Immature natural killer cell (primary cell): ENCODE data around the gene PHRF1. TPM values are rescaled to one million over a fixed set of nuclear protein-coding genes. Genes with fewer than 3 reads are reported as not detected.
"Not testable (repeated sequence)": the region's sequence is repeated elsewhere in the genome, so short reads cannot be mapped to it uniquely, and the experiment has no call there.

Source experiments
- DNase-seq, 3 donors: peaks; one replicate each; pipeline ENCODE4 v3.0.0; 2022; ENCODE audit warnings: mixed read lengths in 1 of 3
- H3K27ac Mint-ChIP-seq, 6 donors: one replicate each; pipeline ENCODE4 v1.8.0; 2020; ENCODE audit warnings: mixed read lengths in 6 of 6, mild to moderate bottlenecking in 5 of 6, inconsistent platforms in 4 of 6, moderate library complexity in 3 of 6
- H3K27me3 Mint-ChIP-seq, 3 donors: one replicate each; pipeline ENCODE4 v1.8.0; 2020 to 2021; ENCODE audit warnings: low read depth in 3 of 3, mild to moderate bottlenecking in 3 of 3, mixed read lengths in 3 of 3, moderate library complexity in 3 of 3, inconsistent platforms in 1 of 3
- H3K36me3 Mint-ChIP-seq, 3 donors: one replicate each; pipeline ENCODE4 v1.8.0; 2020; ENCODE audit warnings: mixed read lengths in 3 of 3, inconsistent platforms in 2 of 3, mild to moderate bottlenecking in 2 of 3
- H3K4me1 Mint-ChIP-seq, 2 donors: one replicate each; pipeline ENCODE4 v1.8.0; 2020; ENCODE audit warnings: inconsistent platforms in 2 of 2, mild to moderate bottlenecking in 2 of 2, mixed read lengths in 2 of 2, moderate library complexity in 1 of 2
- H3K4me3 Mint-ChIP-seq, 5 donors: one replicate each; pipeline ENCODE4 v1.8.0; 2020; ENCODE audit warnings: mild to moderate bottlenecking in 5 of 5, mixed read lengths in 5 of 5, inconsistent platforms in 3 of 5, moderate library complexity in 3 of 5
- H3K9me3 Mint-ChIP-seq, 6 donors: one replicate each; pipeline ENCODE4 v1.8.0; 2020; ENCODE audit warnings: mild to moderate bottlenecking in 6 of 6, mixed read lengths in 6 of 6, inconsistent platforms in 4 of 6, moderate library complexity in 3 of 6
- polyA plus RNA-seq, 3 donors: library from polyadenylated mRNA; unstranded; fragments of 300-500 nt; fragmentation: Illumina TruSeq; gene quantifications; one replicate each; pipeline ENCODE4 v1.2.3, GENCODE V29; 2021

Gene PHRF1
- polyA plus RNA-seq, 3 donors from 2014 or later = 4.0 to 17.5 (median 5.4) TPM

DNA sequence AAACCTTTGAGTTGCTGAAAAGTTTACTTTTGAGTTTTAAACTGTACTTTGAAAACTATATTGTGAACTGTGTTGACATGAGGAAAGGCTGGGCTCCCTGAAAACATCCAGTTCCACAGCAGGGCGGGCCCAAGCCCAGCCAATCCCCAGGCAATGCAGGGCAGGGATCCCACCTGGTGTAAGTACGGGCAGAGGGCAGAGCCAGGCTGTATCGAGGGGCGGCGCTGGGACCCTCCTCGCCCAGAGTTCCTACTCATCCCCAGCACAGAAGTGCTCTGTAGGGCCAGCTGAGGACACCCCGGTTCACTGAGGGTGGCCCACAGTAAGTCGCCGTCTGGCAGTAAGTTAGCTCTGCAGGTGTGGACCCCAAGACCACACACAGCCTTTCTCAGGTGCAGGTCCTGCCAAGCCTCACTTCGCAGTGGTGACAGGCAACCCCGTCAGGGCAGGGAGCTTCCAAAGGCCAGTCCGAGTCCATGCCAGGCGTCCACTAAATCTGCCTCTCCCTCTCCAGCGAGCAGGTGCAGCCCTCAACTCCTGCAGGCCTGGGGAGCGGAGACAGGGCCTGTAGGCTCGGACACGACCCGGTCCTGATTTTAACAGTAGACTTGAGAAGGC is 9.2 kb upstream of the PHRF1 start:
- Mint-ChIP-seq H3K9me3 (no peaks in the 10 kb centered on the region), H3K4me1 (peaks cover 0 to 5% of the 10 kb centered on the region in 2 donors), H3K27me3 (no peaks in the 10 kb centered on the region), H3K4me3 (peak overlapping the region; percentile 30 to 80 (median 68)), H3K27ac (peak overlapping the region; percentile 10 to 81 (median 52)), H3K36me3 (no peaks in the 10 kb centered on the region)
- DNase-seq = no peak

DNA sequence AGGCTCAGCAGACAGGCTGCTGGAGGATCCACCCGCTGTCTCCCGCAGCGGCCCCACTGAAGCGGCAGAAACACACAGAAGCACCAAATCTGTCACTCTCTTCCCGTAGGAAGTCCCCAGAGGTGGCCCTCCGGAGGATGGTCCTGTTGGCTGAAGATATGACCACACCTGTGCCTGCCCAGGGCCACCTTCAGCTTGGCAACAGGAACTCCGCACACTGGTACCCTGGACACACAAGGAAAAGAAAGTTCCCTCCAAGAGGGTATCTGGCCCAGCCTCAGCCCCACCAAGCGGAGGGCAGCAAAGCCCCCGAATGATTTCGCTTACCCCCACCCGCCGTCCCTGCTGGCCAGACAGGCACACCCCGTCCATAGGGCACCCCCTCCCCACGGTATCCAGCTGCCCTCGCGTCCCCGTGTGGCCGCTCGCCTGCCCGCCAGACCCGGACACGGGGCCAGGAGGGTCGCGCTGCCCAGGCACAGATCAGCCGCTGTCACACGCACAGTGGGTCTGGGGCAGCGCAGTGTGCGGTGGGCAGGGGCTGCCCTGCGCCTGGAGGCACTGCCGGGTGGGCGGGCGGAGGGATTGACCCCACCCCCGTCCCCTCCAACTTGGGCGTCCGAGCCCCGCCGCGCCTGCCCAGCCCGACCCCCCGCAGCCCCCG is 8.5 kb upstream of the PHRF1 start:
- peaks cover 0 to 5% of the 10 kb centered on the region in 2 donors for H3K4me1 Mint-ChIP-seq
- no peaks in the 10 kb centered on the region for H3K9me3 Mint-ChIP-seq
- no peaks in the 10 kb centered on the region for H3K36me3 Mint-ChIP-seq
- peak overlapping the region in 5 of 6 donors; percentile 17 to 81 (median 58) for H3K27ac Mint-ChIP-seq
- no peak for DNase-seq
- H3K4me3 Mint-ChIP-seq = peak overlapping the region; percentile 30 to 80 (median 68)
- H3K27me3 Mint-ChIP-seq = peaks cover 0 to 3% (median 0%) of the 10 kb centered on the region in 3 donors

DNA sequence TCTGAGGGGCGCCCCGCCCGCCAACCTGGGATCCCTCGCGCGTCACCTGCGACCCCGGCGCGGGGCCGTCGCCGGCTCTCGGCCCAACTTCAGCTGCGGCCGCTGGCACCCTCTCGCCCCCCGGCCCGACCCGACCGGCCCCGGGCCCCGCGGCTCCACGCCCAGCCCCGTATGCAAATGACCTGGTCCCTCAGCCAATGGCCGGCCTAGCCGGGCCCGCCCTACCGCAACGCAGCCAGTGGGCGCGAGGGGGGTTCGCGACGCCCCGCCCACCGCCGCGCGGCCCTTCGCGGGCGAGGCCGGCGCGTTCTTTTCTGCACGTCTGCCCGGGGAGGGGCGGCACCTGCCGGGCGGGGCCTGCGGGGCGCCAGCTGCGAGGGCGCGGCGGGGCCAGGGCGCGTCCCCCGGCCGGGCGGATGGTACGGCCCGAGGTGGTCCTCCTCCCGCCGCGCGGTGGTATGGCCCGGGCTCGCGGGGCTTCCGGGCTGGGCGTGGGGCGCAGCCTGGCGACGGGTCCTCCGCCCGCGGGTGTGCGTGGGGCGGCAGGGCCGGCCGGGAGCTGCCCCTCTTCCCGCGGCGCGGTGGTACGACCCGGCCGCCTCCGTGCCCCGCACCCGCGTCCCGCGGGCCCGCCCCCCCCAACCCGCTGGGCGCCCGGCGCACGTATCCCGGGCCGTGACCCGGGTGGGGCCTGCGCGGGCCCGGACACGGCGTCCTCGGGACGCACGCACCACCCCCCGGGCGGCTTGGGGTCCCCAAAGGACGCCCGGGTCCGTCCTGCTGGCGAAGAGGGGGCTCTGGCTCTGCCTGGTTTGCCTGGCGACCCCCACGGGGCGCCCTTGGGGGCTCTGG is 7.7 kb upstream of the PHRF1 start:
- Mint-ChIP-seq H3K9me3 (no peaks in the 10 kb centered on the region), H3K4me3 (peak overlapping the region; percentile 73 to 79 (median 78)), H3K27me3 (peaks cover 0 to 5% (median 3%) of the 10 kb centered on the region in 3 donors), H3K27ac (no peak overlapping the region), H3K4me1 (peaks cover 0 to 5% of the 10 kb centered on the region in 2 donors), H3K36me3 (no peaks in the 10 kb centered on the region)
- DNase-seq = peak; percentile 97 to 98 (median 98)

DNA sequence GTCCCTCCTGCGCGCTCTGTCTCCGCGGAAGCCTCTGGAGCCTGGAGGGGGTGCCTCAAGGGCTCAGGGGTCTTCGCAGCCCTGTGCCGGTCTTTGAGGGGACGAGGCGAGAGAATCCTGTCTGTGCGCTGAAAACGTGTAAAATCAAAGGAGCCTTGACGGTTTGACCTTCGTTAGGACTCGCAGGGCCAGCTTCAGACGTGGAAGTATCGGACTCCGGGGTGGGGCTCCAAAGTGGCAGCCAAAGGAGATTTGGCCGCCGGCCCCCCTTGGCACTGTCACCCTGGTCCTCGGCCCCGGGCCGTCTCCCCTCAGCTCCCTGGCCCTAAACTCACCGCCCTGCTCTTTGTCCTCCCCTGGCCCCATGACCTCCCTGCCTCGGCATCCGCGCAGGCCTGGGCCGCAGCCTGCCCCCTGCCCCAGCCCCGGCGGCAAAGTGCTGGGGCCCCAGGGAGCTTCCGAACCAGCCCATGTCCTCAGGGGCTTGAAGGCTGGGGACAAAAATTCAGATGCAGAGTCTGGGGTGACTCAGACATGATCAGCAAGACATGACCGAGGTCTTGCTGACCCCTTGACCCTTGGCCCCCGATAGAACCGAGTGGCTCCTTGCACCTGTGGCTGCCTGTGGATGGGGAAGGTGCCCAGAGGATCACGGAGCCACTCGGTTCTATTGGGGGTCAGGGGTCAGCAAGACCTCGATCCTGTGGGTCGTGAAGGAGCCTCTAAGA is 6.9 kb upstream of the PHRF1 start:
- Mint-ChIP-seq H3K27me3 (peaks cover 0 to 5% (median 3%) of the 10 kb centered on the region in 3 donors), H3K36me3 (no peaks in the 10 kb centered on the region), H3K4me3 (peak overlapping the region; percentile 74 to 79 (median 78)), H3K27ac (peak overlapping the region in 2 of 6 donors; percentile 40 to 72), H3K4me1 (peaks cover 0 to 5% of the 10 kb centered on the region in 2 donors), H3K9me3 (no peaks in the 10 kb centered on the region)
- DNase-seq = no peak

DNA sequence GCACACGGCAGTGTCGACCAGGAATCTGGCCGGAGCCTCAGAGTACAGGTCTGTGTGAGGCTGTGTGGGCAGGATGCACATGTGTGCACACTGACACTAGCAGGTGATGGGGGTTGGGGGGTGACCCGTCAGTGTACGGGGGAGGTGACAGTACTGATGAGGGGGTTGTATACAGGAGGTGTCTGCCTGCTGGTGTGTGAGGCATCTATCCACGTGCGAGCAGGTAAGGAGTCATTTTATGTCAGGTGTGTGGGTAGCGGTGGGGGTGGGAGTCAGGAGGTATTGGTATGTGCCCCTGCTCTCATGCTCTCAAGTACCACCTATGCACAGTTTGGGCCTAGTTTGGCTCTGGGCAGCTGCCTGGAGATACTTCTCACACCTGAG is 4.5 kb upstream of the PHRF1 start:
- no peak overlapping the region for H3K4me3 Mint-ChIP-seq
- H3K27ac Mint-ChIP-seq = no peak overlapping the region
- no peak for DNase-seq

DNA sequence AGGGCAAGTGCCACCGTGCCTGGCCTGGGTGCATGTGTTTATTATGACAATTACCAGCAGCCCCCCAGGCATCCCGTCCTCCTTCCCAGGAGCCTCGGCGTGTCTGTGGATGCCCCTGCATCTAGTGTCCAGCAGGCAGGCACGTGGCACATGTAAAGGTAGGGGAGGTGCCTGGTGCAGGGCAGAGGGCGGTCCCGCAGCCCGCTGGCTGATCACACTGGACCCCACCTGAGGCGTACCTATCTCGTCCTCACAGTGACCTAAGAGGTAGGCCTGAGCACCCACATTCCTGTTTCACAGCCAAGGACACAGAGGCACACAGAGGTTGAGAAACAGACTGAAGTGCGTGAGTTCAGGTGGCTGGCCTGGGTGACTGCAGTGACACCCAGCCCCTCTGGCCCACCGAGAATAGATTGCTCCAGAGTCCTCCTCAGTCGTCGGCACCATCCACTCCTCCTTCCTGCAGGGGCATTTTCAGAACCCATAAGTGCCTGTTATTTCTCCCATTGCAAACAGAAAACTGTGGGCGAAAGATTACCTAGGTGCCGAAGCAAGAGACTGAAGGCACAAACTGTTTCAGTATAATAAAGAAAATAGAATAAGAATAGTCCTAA is 3.0 kb upstream of the PHRF1 start:
- Mint-ChIP-seq H3K27ac (no peak overlapping the region), H3K4me3 (no peak overlapping the region), H3K36me3 (no peaks in the 10 kb centered on the region)

More for the DNA sequence above, 4.5 kb upstream of the PHRF1 start:
- Mint-ChIP-seq H3K9me3 (no peaks in the 10 kb centered on the region), H3K27me3 (peaks cover 9 to 15% (median 11%) of the 10 kb centered on the region in 3 donors), H3K36me3 (no peaks in the 10 kb centered on the region), H3K4me1 (peaks cover 6 to 9% of the 10 kb centered on the region in 2 donors)

DNA sequence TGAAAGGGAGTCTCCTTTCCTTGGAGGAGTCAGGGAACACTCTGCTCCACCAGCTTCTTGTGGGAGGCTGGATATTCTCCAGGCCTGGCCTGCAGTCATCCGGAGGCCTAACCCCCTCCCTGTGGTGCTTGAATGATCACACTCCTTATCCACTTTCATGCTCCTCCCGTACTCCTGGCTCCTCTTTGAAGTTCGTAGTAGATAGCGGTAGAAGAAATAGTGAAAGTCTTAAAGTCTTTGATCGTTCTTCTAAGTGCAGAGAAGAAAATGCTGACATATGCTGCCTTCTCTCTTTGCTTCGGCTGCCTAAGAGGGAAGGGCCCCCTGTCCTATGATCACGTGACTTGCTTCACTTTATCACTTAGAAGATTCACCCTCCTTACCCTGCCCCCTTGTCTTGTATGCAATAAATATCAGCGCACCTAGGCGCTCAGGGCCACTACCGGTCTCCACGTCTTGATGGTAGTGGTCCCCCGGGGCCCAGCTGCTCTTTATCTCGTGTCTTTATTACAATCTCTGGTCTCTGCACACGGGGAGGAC is 2.2 kb upstream of the PHRF1 start:
- not testable (repeated sequence) for H3K9me3 Mint-ChIP-seq, H3K36me3 Mint-ChIP-seq, DNase-seq, H3K27ac Mint-ChIP-seq
- H3K4me3 Mint-ChIP-seq = peak overlapping the region in 3 of 5 donors; percentile 34 to 90 (median 78)
- peaks cover 24 to 28% of the 10 kb centered on the region in 2 donors for H3K4me1 Mint-ChIP-seq
- peaks cover 11 to 26% (median 11%) of the 10 kb centered on the region in 3 donors for H3K27me3 Mint-ChIP-seq

More for the DNA sequence above, 3.0 kb upstream of the PHRF1 start:
- Mint-ChIP-seq H3K27me3 (peaks cover 11 to 22% (median 11%) of the 10 kb centered on the region in 3 donors), H3K9me3 (no peaks in the 10 kb centered on the region), H3K4me1 (peaks cover 19 to 20% of the 10 kb centered on the region in 2 donors)
- DNase-seq = no peak

DNA sequence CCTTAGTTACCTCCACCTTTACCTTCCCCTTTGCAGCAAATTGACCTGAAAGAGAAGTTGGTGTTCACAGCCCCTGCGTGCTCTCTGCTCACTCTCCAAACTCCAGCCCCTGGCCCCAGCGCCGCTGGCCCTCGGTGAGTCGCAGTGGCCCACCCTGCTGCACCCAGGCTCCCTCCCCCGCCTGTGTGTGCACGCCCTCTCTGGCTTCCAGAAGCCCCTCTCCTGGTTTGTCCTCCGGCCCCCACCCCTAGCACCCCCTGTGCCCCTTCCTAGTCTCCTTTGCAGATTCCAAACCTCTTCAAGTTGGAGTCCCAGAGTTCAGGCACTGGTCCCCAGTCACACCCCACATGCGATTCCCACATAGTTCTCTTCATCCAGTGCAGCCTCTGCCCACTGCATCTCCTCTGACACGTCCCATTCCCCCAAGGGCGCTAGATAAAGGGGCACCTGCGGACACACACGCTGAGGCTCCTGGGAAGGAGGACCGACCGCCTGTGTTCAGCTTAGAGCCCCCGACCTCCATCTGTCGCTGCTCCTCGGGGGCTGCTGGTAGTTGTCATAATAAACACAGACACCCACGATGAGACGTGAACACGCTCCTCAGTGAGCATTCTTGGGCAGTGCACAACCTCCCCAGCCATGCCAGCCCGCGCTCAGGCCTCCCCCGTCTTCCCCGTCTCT is 1.5 kb upstream of the PHRF1 start:
- Mint-ChIP-seq H3K9me3 (no peaks in the 10 kb centered on the region), H3K27ac (peak overlapping the region in 4 of 6 donors; percentile 55 to 90 (median 86)), H3K4me1 (peaks cover 31 to 34% of the 10 kb centered on the region in 2 donors), H3K36me3 (no peaks in the 10 kb centered on the region), H3K27me3 (peaks cover 11 to 26% (median 11%) of the 10 kb centered on the region in 3 donors), H3K4me3 (peak overlapping the region; percentile 78 to 90 (median 85))
- no peak for DNase-seq

DNA sequence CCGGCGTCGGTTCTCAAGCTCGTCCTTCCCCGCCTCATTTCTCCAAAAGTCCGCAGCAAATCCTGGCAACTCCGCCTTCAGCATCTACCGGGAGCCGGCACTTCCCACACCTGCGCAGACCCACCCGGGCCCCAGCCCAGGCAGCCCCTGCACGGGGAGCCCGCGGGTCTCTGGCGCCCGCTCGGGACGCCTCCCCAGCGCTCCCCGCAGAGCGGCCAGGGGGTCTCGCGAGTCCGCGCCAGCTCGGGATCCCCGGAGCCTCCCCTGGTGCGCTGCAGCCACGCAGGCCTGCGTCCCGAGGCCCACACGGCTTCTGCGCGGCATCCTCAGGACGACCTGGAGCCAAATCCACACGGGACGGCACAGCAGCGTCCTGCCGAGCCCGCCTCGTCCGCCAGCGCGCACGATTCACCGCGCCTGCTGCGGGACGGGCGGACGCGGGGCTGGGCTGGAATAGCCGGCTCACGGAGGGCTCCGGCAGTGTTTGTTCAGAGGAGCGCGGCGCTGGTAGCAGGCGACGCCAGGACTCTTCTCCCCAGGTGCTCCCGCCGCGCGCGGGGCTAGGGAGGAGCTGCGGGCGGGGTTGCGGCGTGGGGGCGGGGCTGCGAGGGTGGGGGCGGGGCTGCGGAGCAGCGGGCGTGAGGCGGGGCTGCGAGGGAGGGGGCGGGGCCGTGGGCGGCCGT is 816 bp upstream of the PHRF1 start:
- Mint-ChIP-seq H3K4me1 (peaks cover 37 to 39% of the 10 kb centered on the region in 2 donors), H3K36me3 (no peaks in the 10 kb centered on the region), H3K9me3 (no peaks in the 10 kb centered on the region), H3K27me3 (peaks cover 11 to 26% (median 11%) of the 10 kb centered on the region in 3 donors), H3K27ac (peak overlapping the region in 5 of 6 donors; percentile 55 to 96 (median 89)), H3K4me3 (peak overlapping the region; percentile 78 to 90 (median 85))
- DNase-seq = no peak

DNA sequence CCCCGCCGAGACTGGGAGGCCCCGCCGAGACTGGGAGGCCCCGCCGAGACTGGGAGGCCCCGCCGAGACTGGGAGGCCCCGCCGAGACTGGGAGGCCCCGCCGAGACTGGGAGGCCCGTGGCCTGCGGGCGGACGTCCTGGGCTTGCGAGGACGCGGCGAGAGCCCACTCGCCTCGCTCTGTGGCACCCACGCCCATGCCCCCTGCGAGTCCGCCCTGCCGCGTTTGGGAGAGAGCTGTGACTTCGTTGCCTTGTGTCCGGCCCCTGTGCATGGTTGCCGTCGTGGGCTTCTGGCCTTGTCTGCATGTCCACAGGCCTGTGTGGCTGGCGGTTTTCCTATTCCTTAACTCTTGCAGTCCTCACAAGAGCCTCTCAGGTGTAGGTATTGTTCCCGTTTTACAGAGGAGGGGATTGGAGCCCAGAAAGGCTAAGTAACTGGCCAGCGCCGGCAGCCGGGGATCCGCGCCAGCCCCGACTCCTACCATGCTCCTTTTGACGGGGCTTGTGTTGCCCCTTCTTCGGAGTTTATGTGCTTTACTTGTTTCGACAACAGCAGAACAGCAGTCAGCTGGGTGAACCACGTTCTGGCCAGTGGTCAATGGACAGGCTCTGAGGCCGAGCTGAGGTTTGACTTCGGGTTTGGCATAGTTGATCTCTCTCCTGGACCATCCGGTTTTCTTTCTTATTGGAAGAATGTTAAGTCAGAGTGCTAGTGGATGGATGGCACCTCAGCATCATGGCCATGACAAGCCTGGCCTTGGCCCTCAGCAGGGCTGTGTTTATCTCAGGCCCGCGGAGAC is 741 bp downstream of the PHRF1 start:
- Mint-ChIP-seq H3K27me3 (peaks cover 11 to 29% (median 11%) of the 10 kb centered on the region in 3 donors), H3K9me3 (no peaks in the 10 kb centered on the region), H3K27ac (peak overlapping the region; percentile 76 to 86 (median 79)), H3K4me3 (peak overlapping the region; percentile 83 to 87 (median 86)), H3K4me1 (peaks cover 50 to 51% of the 10 kb centered on the region in 2 donors), H3K36me3 (peaks cover 0 to 5% (median 0%) of the 10 kb centered on the region in 3 donors)
- DNase-seq = peak in 1 of 3 donors; percentile 36

DNA sequence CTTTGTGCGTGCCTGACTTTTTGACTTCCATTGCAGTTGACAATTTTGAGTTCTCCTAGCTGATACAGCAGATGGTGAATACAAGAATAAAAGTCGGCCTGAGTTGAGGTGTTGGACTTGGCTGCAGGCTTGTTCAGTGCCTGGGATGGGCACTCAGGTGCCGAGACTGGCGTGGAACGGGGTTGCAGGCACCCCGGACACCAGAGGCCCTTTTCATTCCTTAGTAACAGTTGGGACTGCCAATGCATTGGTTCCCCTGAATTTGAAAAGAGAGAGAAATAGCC is 1.3 kb downstream of the PHRF1 start:
- H3K36me3 Mint-ChIP-seq = peaks cover 0 to 5% (median 0%) of the 10 kb centered on the region in 3 donors
- peaks cover 9 to 29% (median 11%) of the 10 kb centered on the region in 3 donors for H3K27me3 Mint-ChIP-seq
- peak overlapping the region; percentile 76 to 86 (median 79) for H3K27ac Mint-ChIP-seq
- H3K4me3 Mint-ChIP-seq = peak overlapping the region; percentile 83 to 87 (median 86)
- H3K9me3 Mint-ChIP-seq = no peaks in the 10 kb centered on the region
- H3K4me1 Mint-ChIP-seq = peaks cover 51% of the 10 kb centered on the region in 2 donors
- no peak for DNase-seq
